HepG2 (cell line): ENCODE results near the gene CNP. TPM values are rescaled to one million over a fixed set of nuclear protein-coding genes. Genes with fewer than 3 reads are reported as not detected.

ENCODE experiments used
- ATM ChIP-seq: fragments of 450-650 bp; IDR thresholded peaks from 2 replicates; pipeline ENCODE4 v1.7.1; 2017; ENCODE audit warnings: mild to moderate bottlenecking, borderline replicate concordance
- BORCS8-MEF2B ChIP-seq: sonication (generic); formaldehyde crosslinking; IDR thresholded peaks from 2 replicates; pipeline ENCODE4 v1.8.0; 2022; ENCODE audit warnings: mild to moderate bottlenecking, missing genetic modification reagents
- EEA1 ChIP-seq: sonication (generic); formaldehyde crosslinking; IDR thresholded peaks from 2 replicates; pipeline ENCODE4 v1.5.1; 2020; ENCODE audit warnings: mild to moderate bottlenecking, missing genetic modification reagents, borderline replicate concordance
- FOXP4 ChIP-seq: sonication (generic); formaldehyde crosslinking; IDR thresholded peaks from 2 replicates; pipeline ENCODE4 v1.4.0; 2020; ENCODE audit warnings: missing genetic modification reagents
- HMGXB4 ChIP-seq, 2 experiments: sonication (generic) in 1 of 2; formaldehyde crosslinking in 1 of 2; IDR thresholded peaks; 2 replicates each; pipeline versions ENCODE4 v1.4.0 to v1.6.1; 2018 to 2020; ENCODE audit warnings: missing genetic modification reagents in 2 of 2, borderline replicate concordance in 1 of 2, low read depth in 1 of 2, mild to moderate bottlenecking in 1 of 2, missing biosample characterization in 1 of 2
- KLF12 ChIP-seq: sonication (generic); formaldehyde crosslinking; IDR thresholded peaks from 2 replicates; pipeline ENCODE4 v1.4.0; 2020; ENCODE audit warnings: missing genetic modification reagents, borderline replicate concordance
- PRMT3 ChIP-seq: sonication (generic); formaldehyde crosslinking; IDR thresholded peaks from 2 replicates; pipeline ENCODE4 v1.8.1; 2022; ENCODE audit warnings: low read depth, mild to moderate bottlenecking, moderate library complexity, missing genetic modification reagents, borderline replicate concordance
- SCMH1 ChIP-seq: sonication (generic); formaldehyde crosslinking; IDR thresholded peaks from 2 replicates; pipeline ENCODE4 v1.9.0; 2021; ENCODE audit warnings: missing genetic modification reagents, mild to moderate bottlenecking, borderline replicate concordance
- SP140L ChIP-seq: sonication (generic); formaldehyde crosslinking; IDR thresholded peaks from 2 replicates; pipeline ENCODE4 v1.4.0; 2020; ENCODE audit warnings: missing genetic modification reagents, borderline replicate concordance
- U2AF1 ChIP-seq: fragments of 200-400 bp; formaldehyde crosslinking; optimal IDR thresholded peaks from 2 replicates; pipeline ENCODE3; 2017; ENCODE audit warnings: mild to moderate bottlenecking, low read depth, low read length
- ZBED4 ChIP-seq: sonication (generic); formaldehyde crosslinking; IDR thresholded peaks from 2 replicates; pipeline ENCODE4 v1.4.0; 2020; ENCODE audit warnings: missing genetic modification reagents, borderline replicate concordance
- ZBTB21 ChIP-seq: sonication (generic); formaldehyde crosslinking; IDR thresholded peaks from 2 replicates; pipeline ENCODE4 v1.4.0; 2020; ENCODE audit warnings: missing genetic modification reagents
- ZFY ChIP-seq: sonication (generic); formaldehyde crosslinking; IDR thresholded peaks from 2 replicates; pipeline ENCODE4 v1.4.0; 2020; ENCODE audit warnings: missing genetic modification reagents
- ZMYM4 ChIP-seq: sonication (generic); formaldehyde crosslinking; IDR thresholded peaks from 2 replicates; pipeline ENCODE4 v1.8.1; 2023; ENCODE audit warnings: mild to moderate bottlenecking, missing genetic modification reagents
- ZNF138 ChIP-seq: sonication (generic); formaldehyde crosslinking; IDR thresholded peaks from 2 replicates; pipeline ENCODE4 v1.5.0; 2020; ENCODE audit warnings: mild to moderate bottlenecking, low read depth, missing genetic modification reagents
- ZNF292 ChIP-seq: sonication (generic); formaldehyde crosslinking; IDR thresholded peaks from 2 replicates; pipeline ENCODE4 v1.8.1; 2022; ENCODE audit warnings: mild to moderate bottlenecking, low read depth, missing genetic modification reagents, borderline replicate concordance
- ZNF317 ChIP-seq: sonication (generic); formaldehyde crosslinking; IDR thresholded peaks from 2 replicates; pipeline ENCODE4 v1.5.0; 2020; ENCODE audit warnings: mild to moderate bottlenecking, missing genetic modification reagents
- ZNF350 ChIP-seq: sonication (generic); formaldehyde crosslinking; IDR thresholded peaks from 2 replicates; pipeline ENCODE4 v1.4.0; 2020; ENCODE audit warnings: mild to moderate bottlenecking, low read depth, missing genetic modification reagents, borderline replicate concordance
- ZNF775 ChIP-seq: sonication (generic); formaldehyde crosslinking; IDR thresholded peaks from 2 replicates; pipeline ENCODE4 v1.4.0; 2020; ENCODE audit warnings: missing genetic modification reagents, mild to moderate bottlenecking, moderate library complexity, borderline replicate concordance
- polyA plus RNA-seq, 8 experiments: library from polyadenylated mRNA; depleted of rRNA in 3 of 8; stranded (reverse) in 7 of 8; unstranded in 1 of 8; fragments of >200 nt; fragmentation: Illumina TruSeq in 4 of 8; extraction: Trizol in 4 of 8; gene quantifications; 2 replicates each; pipeline versions ENCODE4 v1.2.1 to v1.2.3, GENCODE V29; 2011 to 2016; ENCODE audit warnings: low read depth in 4 of 8, missing spikeins in 1 of 8, mixed read lengths in 1 of 8; ENCODE audit not compliant: insufficient read depth in 1 of 8
- total RNA-seq, 5 experiments: library from RNA; depleted of rRNA; stranded (reverse); fragments of >200 nt; fragmentation: Illumina TruSeq; extraction: Trizol; gene quantifications; 2 replicates each; pipeline ENCODE4 v1.2.3, GENCODE V29; 2016; ENCODE audit warnings: low read depth in 1 of 5

The CNP gene
- total and polyA plus RNA-seq, 2 of the 13 experiments (the other 11 are each of a cell fraction or from before 2014, with no cell fraction given) = 97.2 to 161 TPM

- TF ChIP-seq KLF12 (no peak), FOXP4 (no peak), SP140L (CRISPR knock-in tag) (no peak; the same call in 1 of the 2 replicates), HMGXB4 (CRISPR knock-in tag; IDR thresholded peaks at IDR 0.05; ENCODE audit: borderline replicate concordance in 1 of 2, low read depth in 1 of 2) (peak in 1 of 2 experiments; percentile 23; a peak in 2 of 4 replicates), ZNF138 (CRISPR knock-in tag) (no peak), ZNF350 (peak; percentile 22), ATM (no peak), SCMH1 (CRISPR knock-in tag) (no peak), BORCS8-MEF2B (peak; percentile 66), ZFY (CRISPR knock-in tag) (no peak; the same call in 1 of the 2 replicates), ZNF775 (CRISPR knock-in tag) (no peak), PRMT3 (0 out of 2 replicates have a peak, but pooled peaks have one; percentile 59), ZMYM4 (CRISPR knock-in tag) (peak; percentile 29; the same call in 1 of the 2 replicates), ZBED4 (CRISPR knock-in tag) (peak; percentile 96; the same call in 1 of the 2 replicates), ZNF317 (peak; percentile 13; the same call in 1 of the 2 replicates), EEA1 (CRISPR knock-in tag) (peak; percentile 87; the same call in 1 of the 2 replicates), U2AF1 (no peak), ZNF292 (no peak), ZBTB21 (CRISPR knock-in tag) (no peak)
Measured at GRCh38 chr17:41918314-41919164, 48.1 kb upstream of the CNP start, which contains the start of gene ACLY (continued).
